GM18861 (cell line): ENCODE results near the gene SLC5A4.
"Not testable (repeated sequence)": the region's sequence is repeated elsewhere in the genome, so short reads cannot be mapped to it uniquely, and the experiment has no call there.

Source experiments
- ATAC-seq: cut with Tn5 transposase; IDR thresholded peaks from one replicate; pipeline ENCODE4 v1.9.1; 2021; ENCODE audit not compliant: unreplicated experiment

The SLC5A4 gene

DNA sequence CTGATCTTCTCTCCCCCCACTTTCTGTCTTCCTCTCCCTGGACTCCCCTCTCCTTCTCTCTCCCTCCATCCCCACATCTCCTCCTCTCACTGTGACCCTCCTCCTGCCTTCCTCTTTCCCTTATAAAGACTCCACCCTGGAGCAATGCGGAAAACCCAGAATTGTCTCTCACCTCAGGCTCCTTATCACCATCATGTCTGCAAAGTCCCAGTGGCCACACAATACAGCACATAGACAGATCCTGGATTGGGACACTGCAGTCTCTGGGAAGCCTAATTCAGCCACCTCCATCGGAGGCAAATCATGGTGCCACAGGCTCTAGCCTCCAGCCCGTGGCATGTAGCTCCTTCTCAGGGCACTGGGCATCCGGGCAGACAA is 53.0 kb downstream of the SLC5A4 start:
- ATAC-seq = no peak

DNA sequence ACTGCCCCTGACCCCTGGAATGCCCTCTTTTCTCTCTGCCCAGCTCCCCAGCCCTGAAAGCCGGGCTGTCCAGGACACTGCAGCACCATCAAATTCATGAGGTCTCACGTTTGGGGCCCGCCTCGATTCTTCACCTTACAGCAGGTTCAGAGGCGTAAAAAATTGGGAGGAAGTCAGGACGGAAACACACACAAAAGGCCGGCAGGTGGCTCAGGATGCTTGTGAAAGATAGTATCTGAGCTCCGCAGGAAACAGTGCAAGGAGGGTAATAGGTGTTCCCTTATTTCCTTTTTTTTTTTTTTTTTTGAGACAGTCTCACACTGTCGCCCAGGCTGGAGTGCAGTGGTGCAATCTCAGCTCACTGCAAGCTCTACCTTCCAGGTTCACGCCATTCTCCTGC is 54.4 kb downstream of the SLC5A4 start:
- no peak for ATAC-seq

DNA sequence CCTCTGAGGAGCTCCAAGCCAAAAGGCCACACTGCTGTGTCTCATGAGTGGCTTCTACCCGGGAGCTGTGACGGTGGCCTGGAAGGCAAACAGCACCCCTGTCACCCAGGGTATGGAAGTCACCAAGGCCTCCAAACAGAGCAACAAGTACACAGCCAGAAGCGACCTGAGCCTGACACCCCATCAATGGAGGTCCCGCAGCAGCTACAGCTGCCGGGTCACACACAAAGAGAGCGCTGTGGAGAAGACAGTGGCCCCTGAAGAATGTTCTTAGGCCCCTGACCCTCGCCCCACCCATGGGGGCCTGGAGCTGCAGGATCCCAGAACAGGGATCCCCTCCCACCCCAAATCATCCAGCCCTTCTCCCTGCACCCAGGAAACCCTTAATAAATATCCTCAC is 55.2 kb downstream of the SLC5A4 start:
- ATAC-seq = no peak

DNA sequence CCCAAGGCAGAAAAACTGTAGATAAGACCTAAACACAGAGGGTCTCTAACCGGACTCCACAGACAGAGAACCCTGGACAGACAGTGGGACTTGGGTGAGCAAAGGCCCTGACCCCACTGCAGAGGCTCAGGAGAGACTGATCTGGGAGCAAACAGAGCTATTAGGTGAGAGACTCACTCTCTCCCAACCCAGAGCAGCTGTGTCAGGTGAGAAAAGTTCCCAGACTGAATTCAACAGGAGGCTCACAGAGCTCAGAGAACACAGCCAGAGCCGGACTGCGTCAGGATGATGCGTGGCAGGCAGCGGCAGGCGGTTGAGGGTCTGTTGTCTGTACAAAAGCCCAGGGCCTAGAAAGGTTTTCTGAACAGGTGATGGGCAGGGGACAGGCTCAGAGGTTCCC is 55.8 kb downstream of the SLC5A4 start:
- no peak for ATAC-seq

DNA sequence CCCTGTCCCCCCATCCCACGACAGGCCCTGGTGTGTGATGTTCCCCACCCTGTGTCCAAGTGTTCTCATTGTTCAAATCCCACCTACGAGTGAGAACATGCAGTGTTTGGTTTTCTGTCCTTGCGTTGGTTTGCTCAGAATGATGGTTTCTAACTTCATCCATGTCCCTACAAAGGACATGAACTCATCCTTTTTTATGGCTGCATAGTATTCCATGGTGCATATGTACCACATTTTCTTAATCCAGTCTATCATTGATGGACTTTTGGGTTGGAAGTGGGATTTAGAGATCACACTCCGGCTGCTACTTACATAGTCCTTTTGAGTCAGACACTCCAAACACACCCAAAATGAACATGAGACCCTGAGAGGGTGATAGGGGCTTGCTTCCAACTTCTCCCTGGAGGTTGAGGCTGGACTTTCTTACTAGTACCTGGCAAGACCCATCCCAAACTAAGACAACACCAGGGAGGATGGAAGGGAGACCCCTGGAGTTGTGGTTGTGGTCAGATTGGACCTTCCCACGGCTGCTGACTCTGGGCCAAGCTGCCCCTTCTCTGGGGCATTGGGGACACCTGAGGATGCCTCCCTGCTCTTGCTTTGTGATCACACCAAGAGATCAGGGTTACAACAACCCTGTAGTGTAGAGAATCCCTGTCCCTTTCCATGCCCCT is 57.5 kb downstream of the SLC5A4 start:
- ATAC-seq = not testable (repeated sequence)

DNA sequence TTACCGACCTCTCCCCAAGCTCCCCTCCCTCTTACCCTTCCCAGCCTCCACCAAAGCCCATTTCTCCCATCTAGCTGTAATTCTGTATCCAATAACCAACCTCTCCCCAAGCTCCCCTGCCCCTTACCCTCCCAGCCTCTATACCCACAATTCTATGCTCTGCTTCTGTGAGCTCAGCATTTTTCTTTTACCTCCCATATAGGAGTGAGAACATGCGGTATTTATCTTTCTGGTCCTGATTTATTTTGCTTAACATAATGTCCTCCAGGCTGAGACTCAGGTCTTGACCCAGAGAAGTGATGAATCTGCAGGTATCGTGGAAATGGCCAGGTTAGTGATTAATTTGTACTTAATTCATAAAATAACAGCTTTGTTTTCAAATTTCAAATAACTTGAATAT is 59.2 kb downstream of the SLC5A4 start:
- ATAC-seq = not testable (repeated sequence)

DNA sequence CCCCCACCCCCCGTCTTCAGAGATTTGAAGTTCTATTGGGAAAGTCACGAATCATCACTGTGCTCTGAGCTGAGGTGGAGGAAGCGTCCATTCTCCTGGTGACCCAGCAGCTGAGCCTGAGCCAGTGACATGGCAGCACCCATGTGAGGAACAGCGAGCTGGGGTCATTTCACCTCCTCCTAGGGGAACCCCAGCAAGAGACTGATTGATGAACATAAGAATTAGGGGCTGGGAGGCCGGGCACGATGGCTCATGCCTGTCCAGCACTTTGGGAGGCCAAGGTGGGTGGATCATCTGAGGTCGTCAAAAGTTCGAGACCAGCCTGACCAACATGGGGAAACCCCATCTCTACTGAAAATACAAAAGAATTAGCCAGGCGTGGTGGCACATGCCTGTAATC is 61.8 kb downstream of the SLC5A4 start:
- not testable (repeated sequence) for ATAC-seq

DNA sequence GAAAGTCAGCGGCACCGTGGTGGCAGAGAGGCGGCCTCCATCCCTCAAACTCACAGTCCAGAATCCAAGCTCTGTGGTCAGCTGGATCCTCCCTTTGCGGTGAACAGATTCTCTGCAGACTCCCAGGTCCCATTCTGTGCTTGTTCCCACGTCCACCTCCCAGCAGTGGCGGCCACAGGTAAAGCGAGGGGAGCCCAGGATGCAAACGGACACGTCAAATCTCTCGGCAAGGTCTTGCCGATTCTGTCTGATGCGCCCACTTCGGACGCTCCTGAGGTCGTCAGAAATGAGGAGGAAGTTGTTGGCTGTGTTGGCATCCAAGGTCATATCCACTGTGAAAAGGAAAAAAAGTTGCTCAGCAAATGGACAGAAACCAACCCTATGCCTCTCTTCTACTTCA is 64.1 kb downstream of the SLC5A4 start:
- ATAC-seq = not testable (repeated sequence)

DNA sequence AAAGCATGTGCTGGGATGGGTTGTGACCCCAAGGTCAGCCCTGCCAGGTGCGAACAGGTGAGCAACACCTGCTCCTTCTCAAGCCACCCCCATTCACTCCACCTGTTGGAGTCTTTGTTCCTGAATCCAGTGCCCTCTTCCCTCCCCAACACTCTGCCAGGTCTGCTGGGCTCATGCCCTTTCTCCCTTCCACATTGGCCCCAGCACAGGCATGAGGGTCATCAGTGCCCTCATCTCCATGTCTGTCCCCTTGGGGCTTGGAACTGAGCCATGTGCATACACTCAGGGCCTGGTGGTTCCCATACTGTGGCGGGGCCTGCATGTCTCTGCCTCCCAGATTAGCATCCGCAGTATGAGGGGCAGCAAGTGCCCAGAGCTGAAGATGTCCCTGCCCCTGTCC is 69.3 kb downstream of the SLC5A4 start:
- no peak for ATAC-seq

DNA sequence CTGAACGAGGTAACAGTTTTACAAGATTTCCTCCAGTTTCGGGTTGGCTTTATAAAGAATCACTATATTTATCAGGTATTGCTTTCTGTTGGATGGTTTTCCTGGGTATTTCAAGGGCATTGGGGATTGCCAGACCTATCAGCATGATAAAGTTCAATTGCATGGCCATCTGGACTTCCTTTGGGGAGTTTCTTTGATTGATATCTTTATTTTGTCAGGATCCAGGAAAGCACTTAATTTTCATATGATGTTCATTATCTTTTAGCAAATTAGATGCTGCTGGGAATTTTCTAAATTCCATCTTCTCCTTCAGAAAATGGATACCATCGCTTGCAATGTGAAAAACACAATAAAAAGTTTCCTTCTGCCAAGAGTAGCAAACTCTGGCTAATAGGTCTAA is 71.5 kb downstream of the SLC5A4 start:
- no peak for ATAC-seq

DNA sequence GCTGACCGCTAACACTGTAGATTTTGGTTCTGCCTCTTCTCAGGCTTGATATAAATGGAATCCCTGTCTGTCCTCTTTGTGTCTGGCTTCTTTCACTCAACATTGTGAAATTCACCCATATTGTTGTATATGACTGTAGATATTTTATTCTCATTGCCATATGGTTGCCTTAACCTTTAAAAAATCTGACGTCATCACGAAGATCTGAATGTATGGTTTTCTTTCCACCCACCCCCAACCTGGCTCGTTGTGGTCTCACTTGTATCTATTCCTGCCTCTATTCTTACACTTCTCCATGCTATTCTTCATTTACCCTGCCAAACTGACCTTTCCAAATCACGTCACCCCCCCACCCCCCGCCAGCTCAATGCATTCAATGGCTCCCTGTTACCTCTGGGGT is 74.1 kb downstream of the SLC5A4 start:
- no peak for ATAC-seq

DNA sequence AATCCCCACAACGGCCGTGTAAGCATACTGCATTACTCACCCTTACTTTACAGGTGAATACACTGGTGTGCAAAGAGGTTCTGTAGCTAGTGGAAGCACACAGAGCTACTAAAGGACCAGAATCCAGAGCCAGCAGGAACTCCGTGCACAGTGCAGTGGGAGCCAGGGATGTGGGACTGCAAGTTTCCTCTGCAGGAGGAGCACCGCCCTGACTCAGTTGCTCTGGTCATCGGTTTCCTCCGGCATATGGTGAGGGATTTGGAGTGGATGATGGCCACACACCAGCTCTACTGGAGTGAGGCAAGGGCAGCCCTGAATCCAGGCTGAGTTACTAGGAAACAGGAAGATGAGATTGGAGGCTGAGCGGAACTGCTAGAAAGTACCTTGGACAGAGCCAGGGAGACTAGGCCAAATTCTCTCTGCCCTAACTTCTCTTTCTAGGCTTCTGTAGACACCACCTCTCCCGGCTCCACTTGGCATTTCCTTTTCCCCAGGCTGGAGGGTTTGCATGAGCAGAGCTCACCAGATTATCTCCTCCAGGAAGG is 77.9 kb downstream of the SLC5A4 start:
- ATAC-seq = no peak

DNA sequence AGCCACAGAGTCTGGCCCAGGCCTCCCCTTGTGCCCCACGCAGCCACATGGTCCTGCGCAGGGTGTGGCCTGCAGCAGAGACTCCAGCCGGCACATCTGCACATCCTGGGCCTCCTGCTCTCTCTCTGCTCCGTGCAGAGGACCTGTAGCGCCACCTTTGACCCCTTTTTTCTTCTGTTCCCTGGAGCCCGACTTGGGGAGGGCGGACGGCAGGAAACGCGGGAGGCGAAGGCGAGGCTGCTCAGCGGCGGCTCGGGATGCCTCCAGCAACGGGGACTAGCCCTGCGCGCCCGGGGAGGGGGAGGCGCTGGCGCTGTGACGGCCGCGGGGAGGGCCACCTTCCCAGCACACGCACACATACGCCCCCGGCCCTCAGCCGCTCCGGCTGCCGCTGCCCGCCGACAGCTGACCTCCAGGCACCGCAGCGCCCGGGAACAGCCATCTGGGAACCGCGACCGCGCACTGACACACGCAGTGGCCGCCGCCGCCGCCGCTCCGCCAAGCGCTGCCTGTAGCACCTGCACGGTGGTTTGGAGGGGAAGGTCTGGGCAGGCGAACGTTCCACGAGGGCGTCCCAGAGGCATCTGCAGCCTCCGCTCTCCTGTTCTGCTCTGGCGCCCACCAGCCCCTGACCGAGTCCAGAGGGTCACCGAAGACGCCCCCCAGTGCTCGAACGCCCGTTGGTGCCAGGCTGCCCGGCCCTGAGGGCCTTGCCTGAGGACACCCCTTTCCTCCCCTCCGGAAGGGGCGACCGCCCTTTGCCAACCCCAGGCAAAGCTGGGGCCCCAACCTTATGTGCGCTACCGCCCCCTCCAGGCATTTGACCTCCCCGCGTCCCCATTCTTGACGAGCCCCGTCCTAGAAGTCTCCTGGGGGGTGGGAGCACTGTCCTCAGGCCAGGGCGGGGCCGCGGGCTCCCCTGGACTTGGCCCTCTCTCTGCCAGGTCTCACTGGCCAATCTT is 79.2 kb downstream of the SLC5A4 start:
- no peak for ATAC-seq

DNA sequence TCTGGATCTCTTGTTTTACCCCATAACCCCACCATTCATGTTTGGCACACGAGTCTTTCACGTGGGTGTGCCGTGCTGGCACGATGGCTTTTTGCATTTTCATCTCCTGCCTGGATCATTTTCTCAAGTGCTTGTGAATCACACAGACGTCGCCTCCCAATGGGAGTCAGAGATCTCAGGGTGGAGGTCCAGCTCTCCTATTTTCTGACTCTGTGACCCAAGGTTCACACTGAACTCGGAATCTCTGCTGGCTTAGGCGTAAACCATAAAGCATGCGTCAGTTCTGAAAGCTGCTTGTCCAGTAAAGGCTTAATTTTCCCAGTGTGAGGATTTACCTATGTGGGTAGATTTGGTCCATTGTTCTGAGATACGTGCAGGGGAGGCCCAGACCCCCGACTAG is 80.0 kb downstream of the SLC5A4 start:
- ATAC-seq = no peak
